ENCODE measurements around the gene EML1.
"Not testable (repeated sequence)": the region's sequence is repeated elsewhere in the genome, so short reads cannot be mapped to it uniquely, and the experiment has no call there.

The EML1 gene

GRCh38 chr14:99755629-99756603, 37.3 kb upstream of the EML1 start:
- DNase-seq: no peak

GRCh38 chr14:99756796-99757195, 36.4 kb upstream of the EML1 start:
- DNase-seq: no peak

- DNase-seq: no peak
Observed at GRCh38 chr14:99757331-99758070, 35.7 kb upstream of the EML1 start.

GRCh38 chr14:99758121-99758821, 34.9 kb upstream of the EML1 start:
- no peak for DNase-seq

GRCh38 chr14:99758872-99759545, 34.2 kb upstream of the EML1 start:
- no peak for DNase-seq

- no peak for DNase-seq
Observed at GRCh38 chr14:99759546-99759925, 33.7 kb upstream of the EML1 start.

- no peak for DNase-seq
Observed at GRCh38 chr14:99760817-99761216, 32.4 kb upstream of the EML1 start.

- DNase-seq: not testable (repeated sequence)
Observed at GRCh38 chr14:99762911-99763310, 30.3 kb upstream of the EML1 start.

- DNase-seq: no peak
Observed at GRCh38 chr14:99763527-99764221, 29.5 kb upstream of the EML1 start.

GRCh38 chr14:99764222-99764706, 28.9 kb upstream of the EML1 start:
- DNase-seq: no peak

GRCh38 chr14:99768381-99768780, 24.8 kb upstream of the EML1 start:
- no peak for DNase-seq

- DNase-seq: no peak
Observed at GRCh38 chr14:99769123-99769522, 24.1 kb upstream of the EML1 start.

- DNase-seq: no peak
Observed at GRCh38 chr14:99769799-99770198, 23.4 kb upstream of the EML1 start.

- DNase-seq: no peak
Observed at GRCh38 chr14:99772371-99773283, 20.6 kb upstream of the EML1 start.

- DNase-seq: no peak
Observed at GRCh38 chr14:99773521-99774497, 19.4 kb upstream of the EML1 start.

GRCh38 chr14:99774556-99775307, 18.5 kb upstream of the EML1 start:
- DNase-seq: no peak

- no peak for DNase-seq
Observed at GRCh38 chr14:99775351-99775750, 17.9 kb upstream of the EML1 start.

- DNase-seq: no peak
Observed at GRCh38 chr14:99777951-99778350, 15.3 kb upstream of the EML1 start.

- DNase-seq: no peak
Observed at GRCh38 chr14:99779751-99780150, 13.5 kb upstream of the EML1 start.

Measured in stimulated activated CD4-positive, alpha-beta T cell treated with anti-CD3 and anti-CD28 coated beads, Interleukin-2, amount 100 ng/mL, for 24 hours (primary cell).